ENCODE results near the gene APOL2. TPM values are rescaled to one million over a fixed set of nuclear protein-coding genes. Genes with fewer than 3 reads are reported as not detected.
"Not testable (repeated sequence)": the region's sequence is repeated elsewhere in the genome, so short reads cannot be mapped to it uniquely, and the experiment has no call there.

The APOL2 gene
- total and polyA plus RNA-seq, 4 donors = 19.9 to 37.8 (median 30.0) TPM

GRCh38 chr22:36203441-36203840 is 35.9 kb downstream of the APOL2 start:
- not testable (repeated sequence) for DNase-seq (ENCODE audit: low read depth in 4 of 6, low spot score in 6 of 6); H3K4me3 ChIP-seq (ENCODE audit: low read depth, low read length); H3K27ac ChIP-seq (ENCODE audit: low read depth, low read length); H3K27me3 ChIP-seq (ENCODE audit: control insufficient read depth, insufficient read depth, low read length); H3K9me3 ChIP-seq (ENCODE audit: control insufficient read depth, insufficient read depth, low read length); H3K36me3 ChIP-seq (ENCODE audit: control insufficient read depth, insufficient read depth, low read length)
- WGBS (ENCODE audit: insufficient coverage) = 73% methylated on average over 4 of the region's 7 CpGs
- peaks cover 16% of the 10 kb centered on the region for H3K4me1 ChIP-seq (ENCODE audit: control insufficient read depth, insufficient read depth, low read length)

DNA sequence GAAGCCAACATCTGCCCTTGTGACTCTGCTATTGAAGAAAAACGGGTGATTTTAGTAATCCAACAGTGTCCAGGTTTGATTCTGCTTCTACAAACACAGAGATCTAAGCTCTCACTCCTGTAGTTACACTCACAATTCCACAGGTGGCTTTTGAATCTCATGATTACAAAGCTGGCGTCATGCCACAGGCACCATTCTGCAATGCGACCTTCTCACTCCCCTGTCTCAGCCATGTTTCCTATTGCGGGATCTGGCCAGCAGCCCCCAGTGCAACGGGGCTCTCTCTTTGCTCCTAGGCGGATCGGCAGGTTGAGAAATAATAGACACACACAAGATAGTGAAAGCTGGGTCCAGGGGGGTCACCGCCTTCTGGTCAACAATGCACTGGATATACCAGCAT is 36.4 kb downstream of the APOL2 start:
- not testable (repeated sequence) for H3K27me3 ChIP-seq (ENCODE audit: control insufficient read depth, insufficient read depth, low read length); H3K4me3 ChIP-seq (ENCODE audit: low read depth, low read length); H3K36me3 ChIP-seq (ENCODE audit: control insufficient read depth, insufficient read depth, low read length); H3K9me3 ChIP-seq (ENCODE audit: control insufficient read depth, insufficient read depth, low read length)
- 53% methylated on average over 4 of the region's 8 CpGs for WGBS (ENCODE audit: insufficient coverage)
- peak overlapping the region; percentile 7 for H3K27ac ChIP-seq (ENCODE audit: low read depth, low read length)
- peaks cover 19% of the 10 kb centered on the region for H3K4me1 ChIP-seq (ENCODE audit: control insufficient read depth, insufficient read depth, low read length)
- DNase-seq (ENCODE audit: low read depth in 4 of 6, low spot score in 6 of 6) = peak in 2 of 6 donors; percentile 41 to 49

DNA sequence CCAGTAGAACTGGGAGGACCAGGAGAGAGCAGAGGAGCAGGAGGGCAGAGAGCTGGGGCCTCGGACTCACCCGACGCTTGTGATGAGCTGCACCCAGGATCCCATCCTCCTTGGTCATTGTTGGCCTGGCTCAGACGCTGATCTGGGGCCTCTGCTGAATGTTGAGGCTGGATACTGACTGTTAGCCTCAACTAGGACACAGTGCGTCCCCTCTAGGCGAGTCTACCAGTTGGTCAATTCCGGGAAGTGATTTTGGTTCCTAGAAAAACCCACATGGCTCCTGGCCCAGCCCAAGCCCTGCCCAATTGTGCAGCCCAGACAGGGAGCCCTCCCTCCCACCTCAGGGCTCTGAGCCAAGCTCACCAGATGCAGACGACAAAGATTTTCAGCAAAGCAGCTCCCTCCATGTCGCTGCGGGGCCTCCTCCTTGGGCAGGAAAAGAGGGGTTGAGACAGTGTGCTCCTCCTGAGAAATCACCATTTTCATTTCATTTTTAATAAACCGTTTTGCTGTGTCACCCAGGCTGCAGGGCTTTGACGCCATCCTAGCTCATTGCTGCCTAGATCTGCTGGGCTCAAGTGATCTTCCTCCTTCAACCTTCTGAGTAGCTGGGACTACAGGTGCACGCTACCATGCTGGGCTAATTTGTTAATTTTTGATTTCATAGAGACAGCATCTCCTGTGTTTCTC is 37.6 kb downstream of the APOL2 start, which contains the start of gene APOL4:
APOL4 (minus strand) TSS at position 180 of the 690 bp plus-strand sequence; CDS start at position 105, 75 bp downstream.
- Histone ChIP-seq H3K4me1 (ENCODE audit: control insufficient read depth, insufficient read depth, low read length) (peaks cover 30% of the 10 kb centered on the region), H3K9me3 (ENCODE audit: control insufficient read depth, insufficient read depth, low read length) (no peaks in the 10 kb centered on the region), H3K4me3 (ENCODE audit: low read depth, low read length) (peak within 1 kb of the TSS; percentile 18), H3K27ac (ENCODE audit: low read depth, low read length) (peak within 1 kb of the TSS; percentile 75), H3K27me3 (ENCODE audit: control insufficient read depth, insufficient read depth, low read length) (no peaks in the 10 kb centered on the region), H3K36me3 (ENCODE audit: control insufficient read depth, insufficient read depth, low read length) (no peaks in the 10 kb centered on the region)
- DNase-seq (ENCODE audit: low read depth in 4 of 6, low spot score in 6 of 6) = peak in 3 of 6 donors; percentile 39 to 90 (median 76)
- WGBS (ENCODE audit: insufficient coverage) = 55% methylated on average over 9 of the region's 13 CpGs

GRCh38 chr22:36201025-36201424 is 38.3 kb downstream of the APOL2 start:
- not testable (repeated sequence) for H3K27me3 ChIP-seq (ENCODE audit: control insufficient read depth, insufficient read depth, low read length); H3K9me3 ChIP-seq (ENCODE audit: control insufficient read depth, insufficient read depth, low read length); DNase-seq (ENCODE audit: low read depth in 4 of 6, low spot score in 6 of 6); H3K4me3 ChIP-seq (ENCODE audit: low read depth, low read length); H3K36me3 ChIP-seq (ENCODE audit: control insufficient read depth, insufficient read depth, low read length)
- Histone ChIP-seq H3K27ac (ENCODE audit: low read depth, low read length) (peak overlapping the region; percentile 75), H3K4me1 (ENCODE audit: control insufficient read depth, insufficient read depth, low read length) (peaks cover 35% of the 10 kb centered on the region)
- no CpG with 5 or more reads among the region's 5 CpGs for WGBS (ENCODE audit: insufficient coverage)

DNA sequence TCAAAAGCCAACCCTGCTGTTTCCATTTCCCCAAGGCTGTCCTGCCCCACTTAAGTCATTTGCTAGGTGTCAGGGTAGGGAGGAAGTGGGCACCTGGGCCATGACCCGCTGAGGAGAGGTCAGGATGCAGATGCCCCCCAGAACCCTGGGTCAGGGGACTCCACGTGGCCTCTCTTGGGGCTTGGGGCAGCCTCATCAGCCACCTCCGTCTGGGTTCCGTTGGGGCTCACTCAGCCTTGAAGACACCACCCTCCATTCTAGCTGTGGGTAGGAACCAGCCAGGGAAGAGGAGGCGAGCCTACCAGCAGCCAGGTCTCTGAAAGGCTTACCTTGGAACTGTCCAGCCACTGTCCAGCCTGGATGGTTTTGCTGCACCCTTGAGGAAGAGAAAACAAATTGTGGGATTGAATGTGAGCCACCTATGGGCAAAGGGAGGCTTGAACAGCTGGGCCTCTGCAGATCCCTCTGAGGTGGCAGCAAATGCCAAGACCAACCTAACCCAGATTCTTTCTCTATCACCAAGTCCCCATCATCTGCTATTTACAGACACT is 40.3 kb downstream of the APOL2 start:
- WGBS (ENCODE audit: insufficient coverage) = 98% methylated on average over 3 of the region's 5 CpGs
- Histone ChIP-seq H3K27ac (ENCODE audit: low read depth, low read length) (peak overlapping the region; percentile 68), H3K36me3 (ENCODE audit: control insufficient read depth, insufficient read depth, low read length) (no peaks in the 10 kb centered on the region), H3K27me3 (ENCODE audit: control insufficient read depth, insufficient read depth, low read length) (no peaks in the 10 kb centered on the region), H3K4me1 (ENCODE audit: control insufficient read depth, insufficient read depth, low read length) (peaks cover 35% of the 10 kb centered on the region), H3K9me3 (ENCODE audit: control insufficient read depth, insufficient read depth, low read length) (no peaks in the 10 kb centered on the region), H3K4me3 (ENCODE audit: low read depth, low read length) (no peak overlapping the region)
- no peak for DNase-seq (ENCODE audit: low read depth in 4 of 6, low spot score in 6 of 6)

DNA sequence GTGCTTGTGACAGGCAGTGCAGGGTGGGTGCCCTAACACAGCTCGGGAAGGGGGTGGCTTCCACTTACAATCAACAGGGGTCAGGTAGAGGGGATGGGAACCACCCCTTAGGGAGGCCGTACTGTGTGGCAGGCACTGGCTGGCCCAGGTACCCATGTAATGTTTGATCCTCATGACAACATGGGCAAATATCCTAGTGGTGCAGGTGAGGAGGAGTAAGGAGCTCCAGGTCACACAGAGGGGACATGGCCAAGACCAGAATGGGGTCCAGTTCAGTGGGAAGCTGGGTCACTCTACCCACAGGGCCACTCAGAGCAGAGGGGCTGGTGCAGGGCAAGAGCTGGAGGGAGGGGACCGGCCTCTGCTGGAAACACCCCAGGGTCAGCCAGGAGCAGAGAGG is 40.8 kb downstream of the APOL2 start:
- H3K4me1 ChIP-seq (ENCODE audit: control insufficient read depth, insufficient read depth, low read length) = peaks cover 35% of the 10 kb centered on the region
- no peak overlapping the region for H3K4me3 ChIP-seq (ENCODE audit: low read depth, low read length)
- H3K27me3 ChIP-seq (ENCODE audit: control insufficient read depth, insufficient read depth, low read length) = no peaks in the 10 kb centered on the region
- WGBS (ENCODE audit: insufficient coverage) = 88% methylated on average over 3 of the region's 3 CpGs
- H3K36me3 ChIP-seq (ENCODE audit: control insufficient read depth, insufficient read depth, low read length) = no peaks in the 10 kb centered on the region
- no peak for DNase-seq (ENCODE audit: low read depth in 4 of 6, low spot score in 6 of 6)
- H3K27ac ChIP-seq (ENCODE audit: low read depth, low read length) = peak overlapping the region; percentile 68
- H3K9me3 ChIP-seq (ENCODE audit: control insufficient read depth, insufficient read depth, low read length) = no peaks in the 10 kb centered on the region

DNA sequence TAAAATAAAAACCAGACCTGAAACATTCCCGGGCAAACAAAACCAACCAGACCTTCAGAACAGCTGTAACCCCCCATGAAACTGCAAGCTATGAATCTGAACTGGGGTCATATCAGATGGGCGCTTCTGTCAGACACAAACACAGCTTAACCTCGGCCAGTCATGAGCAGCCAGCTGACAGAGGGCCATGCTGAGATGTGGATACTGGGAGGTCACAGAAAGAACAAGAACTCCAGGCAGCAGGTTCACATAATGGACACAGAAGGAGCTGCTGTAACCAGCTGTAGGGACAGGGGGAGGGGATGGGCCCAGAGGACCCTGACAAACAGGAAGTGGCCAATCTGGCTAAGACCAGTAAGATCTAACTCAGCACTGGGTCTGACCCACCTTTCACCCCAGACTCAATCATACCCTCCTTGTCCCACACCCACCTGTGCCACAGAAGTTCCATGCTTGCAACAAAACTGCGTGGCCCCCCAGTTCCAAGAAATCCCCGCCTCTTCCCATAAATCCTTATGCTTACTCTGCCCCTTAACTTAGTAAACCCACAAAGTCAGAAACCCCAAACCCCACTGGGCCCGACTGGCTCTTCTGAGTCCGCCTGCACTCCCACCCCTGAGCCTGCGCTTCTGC is 41.7 kb downstream of the APOL2 start:
- peak in 3 of 6 donors; percentile 14 to 62 (median 56) for DNase-seq (ENCODE audit: low read depth in 4 of 6, low spot score in 6 of 6)
- Histone ChIP-seq H3K36me3 (ENCODE audit: control insufficient read depth, insufficient read depth, low read length) (no peaks in the 10 kb centered on the region), H3K9me3 (ENCODE audit: control insufficient read depth, insufficient read depth, low read length) (no peaks in the 10 kb centered on the region), H3K27me3 (ENCODE audit: control insufficient read depth, insufficient read depth, low read length) (no peaks in the 10 kb centered on the region), H3K4me1 (ENCODE audit: control insufficient read depth, insufficient read depth, low read length) (peaks cover 33% of the 10 kb centered on the region), H3K4me3 (ENCODE audit: low read depth, low read length) (no peak overlapping the region), H3K27ac (ENCODE audit: low read depth, low read length) (peak overlapping the region; percentile 68)
- 64% methylated on average over 6 of the region's 8 CpGs for WGBS (ENCODE audit: insufficient coverage)

DNA sequence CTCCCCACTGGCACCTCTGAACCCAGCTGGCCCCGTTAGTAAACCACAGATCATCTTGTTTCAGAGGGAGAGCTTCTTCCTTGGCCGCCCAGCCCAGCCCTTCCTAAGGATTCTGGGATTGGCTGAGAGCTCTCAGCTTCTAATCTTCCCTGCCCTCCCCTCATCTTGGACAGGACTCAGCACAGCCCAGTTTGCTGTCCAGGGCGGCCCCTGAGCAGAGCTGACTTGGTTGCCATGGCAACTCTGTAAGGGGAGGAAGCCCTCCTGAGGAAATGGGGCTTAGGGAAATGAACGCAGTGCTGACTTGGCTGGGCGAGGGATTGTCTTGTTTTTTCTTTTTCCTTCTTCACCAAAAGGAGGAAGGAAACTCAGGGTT is 42.3 kb downstream of the APOL2 start:
- no peak overlapping the region for H3K4me3 ChIP-seq (ENCODE audit: low read depth, low read length)
- peaks cover 30% of the 10 kb centered on the region for H3K4me1 ChIP-seq (ENCODE audit: control insufficient read depth, insufficient read depth, low read length)
- H3K36me3 ChIP-seq (ENCODE audit: control insufficient read depth, insufficient read depth, low read length) = no peaks in the 10 kb centered on the region
- DNase-seq (ENCODE audit: low read depth in 4 of 6, low spot score in 6 of 6) = peak in 5 of 6 donors; percentile 50 to 93 (median 61)
- no peaks in the 10 kb centered on the region for H3K9me3 ChIP-seq (ENCODE audit: control insufficient read depth, insufficient read depth, low read length)
- H3K27me3 ChIP-seq (ENCODE audit: control insufficient read depth, insufficient read depth, low read length) = no peaks in the 10 kb centered on the region
- H3K27ac ChIP-seq (ENCODE audit: low read depth, low read length) = peak overlapping the region; percentile 68
- 11% methylated on average over 1 of the region's 5 CpGs for WGBS (ENCODE audit: insufficient coverage)

DNA sequence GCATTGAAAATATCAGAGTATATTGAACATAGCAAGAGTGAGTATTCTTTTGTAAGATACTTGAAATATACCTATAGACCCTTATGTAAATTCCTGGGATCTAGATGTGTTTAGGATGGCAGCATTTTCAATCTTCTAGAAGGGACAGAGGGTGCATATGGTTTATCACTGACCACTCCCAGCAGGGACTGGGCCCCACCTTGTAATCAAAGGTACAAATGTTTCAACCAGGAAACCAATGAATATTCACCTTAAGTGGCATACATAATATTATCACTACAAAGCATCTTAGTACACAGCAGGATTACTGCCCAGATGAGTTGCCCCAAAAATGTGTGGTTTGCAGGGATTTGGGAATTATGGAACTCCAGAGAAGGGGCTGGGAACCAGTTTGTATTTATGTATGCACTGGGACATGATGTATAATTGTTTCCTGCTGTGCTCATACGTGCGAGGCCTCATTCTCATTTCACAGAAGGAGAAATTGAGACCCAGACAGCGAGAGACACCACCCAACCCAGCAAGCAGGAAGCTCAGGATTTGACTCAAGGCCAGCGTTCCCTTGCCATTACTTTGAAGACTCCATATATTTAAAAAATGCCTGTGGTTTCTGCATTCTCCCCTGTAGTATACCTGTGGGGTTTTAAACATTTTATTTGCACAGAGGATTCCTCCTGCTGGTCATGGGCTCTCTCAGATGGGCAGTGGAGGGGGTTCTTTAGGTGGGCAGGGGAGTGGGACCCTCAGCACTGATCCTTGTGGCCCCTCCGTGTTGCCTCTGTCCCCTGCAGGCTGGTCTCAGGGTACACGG is 42.9 kb downstream of the APOL2 start:
- H3K27me3 ChIP-seq (ENCODE audit: control insufficient read depth, insufficient read depth, low read length) = no peaks in the 10 kb centered on the region
- H3K9me3 ChIP-seq (ENCODE audit: control insufficient read depth, insufficient read depth, low read length) = no peaks in the 10 kb centered on the region
- no peaks in the 10 kb centered on the region for H3K36me3 ChIP-seq (ENCODE audit: control insufficient read depth, insufficient read depth, low read length)
- no peak for DNase-seq (ENCODE audit: low read depth in 4 of 6, low spot score in 6 of 6)
- 17% methylated on average over 2 of the region's 6 CpGs for WGBS (ENCODE audit: insufficient coverage)
- H3K4me1 ChIP-seq (ENCODE audit: control insufficient read depth, insufficient read depth, low read length) = peaks cover 25% of the 10 kb centered on the region
- no peak overlapping the region for H3K4me3 ChIP-seq (ENCODE audit: low read depth, low read length)
- peak overlapping the region; percentile 68 for H3K27ac ChIP-seq (ENCODE audit: low read depth, low read length)
